Colonic mucosa (tissue), 4 donors: ENCODE data around the gene MNT. TPM values are rescaled to one million over a fixed set of nuclear protein-coding genes. Genes with fewer than 3 reads are reported as not detected.

Experiments used
- DNase-seq: peaks from one replicate; pipeline ENCODE4 v3.0.0-alpha.2; 2020
- H3K27ac ChIP-seq: fragments of 200-600 bp; one replicate; pipeline ENCODE4 v1.8.0; 2021
- H3K27me3 ChIP-seq: fragments of 200-600 bp; one replicate; pipeline ENCODE4 v1.8.0; 2021
- H3K36me3 ChIP-seq: fragments of 200-600 bp; one replicate; pipeline ENCODE4 v1.8.0; 2021
- H3K4me1 ChIP-seq: fragments of 200-600 bp; one replicate; pipeline ENCODE4 v1.8.0; 2021; ENCODE audit warnings: mild to moderate bottlenecking
- H3K4me3 ChIP-seq: fragments of 200-600 bp; one replicate; pipeline ENCODE4 v1.8.0; 2021
- H3K9ac ChIP-seq, 2 donors: one replicate each; pipeline ENCODE4 v1.7.0; 2013; ENCODE audit warnings: control low read depth in 2 of 2, low read depth in 2 of 2, low read length in 2 of 2
- H3K9me3 ChIP-seq: fragments of 200-600 bp; one replicate; pipeline ENCODE4 v1.8.0; 2021
- intact Hi-C: fragments of 100-400 bp; cut with DNase I; formaldehyde crosslinking; loops from one replicate; pipeline ENCODE4 v1.14.1; 2022
- total RNA-seq, 2 donors: library from RNA; stranded (reverse); fragmentation: NEBNext Ultra II Directional in 1 of 2; extraction: Animal tissue kit (Norgen Biotek cat#: 25700) in 1 of 2; gene quantifications; one replicate each; pipeline ENCODE4 v1.2.1, GENCODE V29; 2021
- TF ChIP-seq, protein P1 (sequence below): fragments of 200-600 bp; IDR thresholded peaks from one replicate; pipeline ENCODE4 v1.8.0; 2022; ENCODE audit warnings: antibody characterized with exemption, mild to moderate bottlenecking
- donor health status: healthy.
- donor health status: DM: no; HTN: no; CAD: no.
- donor health status: DM: no; HTN: no; CAD: no.

Gene MNT
- total RNA-seq, 2 donors from 2014 or later = 20.7 to 29.3 TPM

DNA sequence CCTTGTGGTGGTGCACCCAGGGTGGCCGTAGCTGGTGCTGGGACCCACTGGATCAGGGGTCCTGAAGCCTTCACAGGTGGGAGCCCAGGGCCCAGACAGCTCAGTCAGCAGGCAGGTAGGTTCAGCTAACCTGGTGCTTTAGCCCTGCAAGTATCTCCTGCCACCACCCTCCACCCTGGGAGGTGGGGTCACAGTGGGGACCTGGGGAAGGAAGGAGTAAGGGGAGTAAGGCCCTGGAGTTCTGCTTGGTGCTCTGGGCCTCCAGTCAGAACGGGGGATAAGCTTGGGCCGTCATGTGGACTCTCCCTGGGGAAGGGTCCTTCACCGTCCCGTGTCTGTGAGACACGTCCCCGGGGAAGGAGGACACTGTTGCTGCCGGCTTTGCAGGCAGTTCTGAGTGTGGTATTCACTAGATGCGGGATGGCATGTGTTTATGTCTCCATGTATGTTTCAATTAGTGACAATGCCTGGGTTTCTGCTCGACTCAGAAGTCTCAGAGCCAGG is 42.9 kb downstream of the MNT start:
- TF ChIP-seq, protein P1, sequence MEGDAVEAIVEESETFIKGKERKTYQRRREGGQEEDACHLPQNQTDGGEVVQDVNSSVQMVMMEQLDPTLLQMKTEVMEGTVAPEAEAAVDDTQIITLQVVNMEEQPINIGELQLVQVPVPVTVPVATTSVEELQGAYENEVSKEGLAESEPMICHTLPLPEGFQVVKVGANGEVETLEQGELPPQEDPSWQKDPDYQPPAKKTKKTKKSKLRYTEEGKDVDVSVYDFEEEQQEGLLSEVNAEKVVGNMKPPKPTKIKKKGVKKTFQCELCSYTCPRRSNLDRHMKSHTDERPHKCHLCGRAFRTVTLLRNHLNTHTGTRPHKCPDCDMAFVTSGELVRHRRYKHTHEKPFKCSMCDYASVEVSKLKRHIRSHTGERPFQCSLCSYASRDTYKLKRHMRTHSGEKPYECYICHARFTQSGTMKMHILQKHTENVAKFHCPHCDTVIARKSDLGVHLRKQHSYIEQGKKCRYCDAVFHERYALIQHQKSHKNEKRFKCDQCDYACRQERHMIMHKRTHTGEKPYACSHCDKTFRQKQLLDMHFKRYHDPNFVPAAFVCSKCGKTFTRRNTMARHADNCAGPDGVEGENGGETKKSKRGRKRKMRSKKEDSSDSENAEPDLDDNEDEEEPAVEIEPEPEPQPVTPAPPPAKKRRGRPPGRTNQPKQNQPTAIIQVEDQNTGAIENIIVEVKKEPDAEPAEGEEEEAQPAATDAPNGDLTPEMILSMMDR = no peak
- no peaks in the 10 kb centered on the region for H3K36me3 ChIP-seq
- no peak overlapping the region for H3K4me3 ChIP-seq
- intact Hi-C loops = no loop called here
- H3K27ac ChIP-seq = no peak overlapping the region
- H3K27me3 ChIP-seq = no peaks in the 10 kb centered on the region
- H3K9ac ChIP-seq = no peak overlapping the region
- no peaks in the 10 kb centered on the region for H3K4me1 ChIP-seq
- no peaks in the 10 kb centered on the region for H3K9me3 ChIP-seq
- no peak for DNase-seq

DNA sequence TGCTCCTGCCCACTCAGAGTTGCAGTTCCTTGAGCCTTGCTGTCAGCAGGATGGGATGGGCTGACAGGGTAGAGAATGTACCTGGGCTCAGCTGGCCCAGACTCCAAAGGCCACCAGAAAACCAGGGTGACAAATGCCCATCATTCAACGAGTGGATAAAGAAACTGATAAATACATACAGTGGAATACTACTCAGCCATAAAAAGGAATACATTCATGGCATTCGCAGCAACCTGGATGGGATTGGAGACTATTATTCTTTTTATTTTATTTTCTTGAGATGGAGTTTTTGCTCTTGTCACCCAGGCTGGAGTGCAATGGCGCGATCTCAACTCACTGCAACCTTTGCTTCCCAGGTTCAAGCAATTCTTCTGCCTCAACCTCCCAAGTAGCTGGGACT is 43.6 kb downstream of the MNT start:
- no peaks in the 10 kb centered on the region for H3K36me3 ChIP-seq
- H3K4me1 ChIP-seq = no peaks in the 10 kb centered on the region
- TF ChIP-seq, protein P1 = no peak
- no peak for DNase-seq
- no peak overlapping the region for H3K9ac ChIP-seq
- H3K27me3 ChIP-seq = no peaks in the 10 kb centered on the region
- H3K4me3 ChIP-seq = no peak overlapping the region
- no peak overlapping the region for H3K27ac ChIP-seq
- intact Hi-C loops = no loop called here
- H3K9me3 ChIP-seq = no peaks in the 10 kb centered on the region

DNA sequence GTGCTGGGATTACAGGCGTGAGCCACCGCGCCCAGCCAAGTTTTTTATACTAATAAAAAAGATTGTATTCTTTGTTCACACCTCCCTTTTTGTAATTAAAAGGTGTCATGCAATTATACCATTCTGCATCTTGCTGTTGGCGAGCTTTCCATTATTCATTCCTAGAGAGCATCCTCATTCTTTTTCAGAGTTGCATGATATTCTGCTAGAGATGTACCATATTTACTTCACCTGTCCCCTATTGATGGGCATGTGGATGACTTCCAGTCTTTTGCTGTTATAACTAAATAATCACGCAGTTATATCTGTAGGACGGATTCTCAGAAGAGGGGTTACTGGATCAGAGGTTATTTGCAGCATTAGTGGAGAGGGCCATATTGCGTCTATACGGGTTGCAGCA is 46.5 kb downstream of the MNT start:
- no peaks in the 10 kb centered on the region for H3K9me3 ChIP-seq
- no peaks in the 10 kb centered on the region for H3K27me3 ChIP-seq
- no peak overlapping the region for H3K4me3 ChIP-seq
- no peak overlapping the region for H3K9ac ChIP-seq
- H3K36me3 ChIP-seq = no peaks in the 10 kb centered on the region
- no peak overlapping the region for H3K27ac ChIP-seq
- no peaks in the 10 kb centered on the region for H3K4me1 ChIP-seq
- TF ChIP-seq, protein P1 = no peak
- DNase-seq = no peak
- intact Hi-C loops = no loop called here

DNA sequence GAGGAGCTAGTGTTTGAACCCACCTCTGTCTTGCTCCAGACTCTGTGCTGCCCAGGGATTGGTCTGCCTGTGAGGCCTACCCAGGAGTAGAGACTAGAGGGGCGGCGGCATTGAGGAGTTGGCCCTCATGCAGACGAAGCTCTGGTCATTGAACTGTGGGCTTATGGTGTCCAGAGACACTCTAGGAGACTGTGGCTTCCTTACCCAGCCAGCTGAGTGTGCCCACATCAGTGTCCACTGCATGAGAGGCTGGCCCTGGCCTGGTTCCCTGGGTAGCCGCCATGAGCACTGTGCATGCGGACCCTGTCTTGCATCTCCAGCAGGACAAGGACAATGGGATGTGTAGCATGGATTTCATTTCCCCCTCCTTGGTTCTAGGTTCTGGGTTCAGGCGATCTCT is 49.6 kb downstream of the MNT start:
- H3K4me1 ChIP-seq = no peaks in the 10 kb centered on the region
- no peak overlapping the region for H3K27ac ChIP-seq
- intact Hi-C loops = no loop called here
- no peaks in the 10 kb centered on the region for H3K36me3 ChIP-seq
- H3K27me3 ChIP-seq = no peaks in the 10 kb centered on the region
- DNase-seq = no peak
- no peaks in the 10 kb centered on the region for H3K9me3 ChIP-seq
- H3K9ac ChIP-seq = no peak overlapping the region
- no peak overlapping the region for H3K4me3 ChIP-seq
- TF ChIP-seq, protein P1 = no peak

DNA sequence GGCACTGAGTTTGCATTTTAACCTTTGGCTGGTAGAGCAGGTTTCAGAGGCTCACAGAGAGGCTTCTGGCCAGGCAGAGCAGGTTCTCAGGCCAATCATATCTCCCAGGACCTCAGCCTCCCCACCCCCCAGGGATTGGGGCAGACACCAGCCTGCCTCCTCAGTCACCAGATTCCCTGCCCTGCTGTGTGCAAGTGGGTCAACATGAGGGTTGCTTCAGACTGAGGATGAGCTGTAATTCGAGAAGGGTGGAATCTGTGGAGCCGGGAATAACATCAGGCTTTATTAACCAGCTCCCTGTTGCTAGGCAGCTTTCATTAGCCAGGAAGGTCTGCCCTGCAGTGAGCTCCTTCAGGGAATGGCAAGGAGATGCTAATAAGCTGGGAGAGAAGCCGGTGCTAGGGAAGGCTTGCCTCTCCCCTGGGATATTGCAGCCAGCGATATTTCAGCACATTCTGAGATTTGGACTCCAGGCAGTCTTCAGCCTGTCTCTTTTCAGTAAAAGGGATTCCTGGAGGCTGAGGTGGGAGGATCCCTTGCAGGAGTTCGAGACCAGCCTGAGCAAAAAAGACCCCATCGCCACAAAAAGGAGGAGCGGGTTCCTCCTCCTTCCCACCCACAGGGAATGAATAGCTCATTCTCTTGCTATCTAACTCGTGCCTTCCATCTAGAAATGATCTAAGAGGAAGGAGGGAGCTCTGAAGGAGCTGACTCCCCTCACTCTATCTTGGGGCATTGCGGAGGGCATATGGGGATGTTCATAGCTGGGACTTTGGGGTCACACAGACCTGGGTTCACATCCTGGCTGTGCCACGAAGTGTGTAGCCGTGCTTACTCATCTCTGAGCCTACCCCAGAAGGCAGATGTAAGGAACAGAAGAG is 52.8 kb downstream of the MNT start:
- no peaks in the 10 kb centered on the region for H3K9me3 ChIP-seq
- intact Hi-C loops = no loop called here
- H3K4me1 ChIP-seq = no peaks in the 10 kb centered on the region
- H3K9ac ChIP-seq = no peak overlapping the region
- no peak overlapping the region for H3K4me3 ChIP-seq
- TF ChIP-seq, protein P1 = no peak
- DNase-seq = peak; percentile 63
- no peak overlapping the region for H3K27ac ChIP-seq
- H3K27me3 ChIP-seq = no peaks in the 10 kb centered on the region
- no peaks in the 10 kb centered on the region for H3K36me3 ChIP-seq
